Measurements from ENCODE around the gene PAPOLG.

PAPOLG gene

GRCh38 chr2:60836491-60836890, 80.4 kb downstream of the PAPOLG start:
- ATAC-seq (replicated peaks), result no peak
- Mint-ChIP-seq H3K27me3 (peaks cover 22 to 45% of the 10 kb centered on the region in 2 donors), H3K9me3 (no peaks in the 10 kb centered on the region), H3K27ac (no peak overlapping the region), H3K4me1 (ENCODE audit: low read depth in 2 of 2) (peaks cover 7 to 10% of the 10 kb centered on the region in 2 donors), H3K36me3 (ENCODE audit: insufficient read depth) (peaks cover 3% of the 10 kb centered on the region), H3K4me3 (no peak overlapping the region)
- no peak for DNase-seq

GRCh38 chr2:60837123-60837522, 81.1 kb downstream of the PAPOLG start:
- ATAC-seq (replicated peaks) (no peak), DNase-seq (no peak)
- H3K36me3 Mint-ChIP-seq (ENCODE audit: insufficient read depth), result peaks cover 3% of the 10 kb centered on the region
- H3K27me3 Mint-ChIP-seq, result peaks cover 19 to 40% of the 10 kb centered on the region in 2 donors
- no peaks in the 10 kb centered on the region for H3K9me3 Mint-ChIP-seq
- peaks cover 7 to 10% of the 10 kb centered on the region in 2 donors for H3K4me1 Mint-ChIP-seq (ENCODE audit: low read depth in 2 of 2)
- H3K4me3 Mint-ChIP-seq, result no peak overlapping the region
- no peak overlapping the region for H3K27ac Mint-ChIP-seq

DNA sequence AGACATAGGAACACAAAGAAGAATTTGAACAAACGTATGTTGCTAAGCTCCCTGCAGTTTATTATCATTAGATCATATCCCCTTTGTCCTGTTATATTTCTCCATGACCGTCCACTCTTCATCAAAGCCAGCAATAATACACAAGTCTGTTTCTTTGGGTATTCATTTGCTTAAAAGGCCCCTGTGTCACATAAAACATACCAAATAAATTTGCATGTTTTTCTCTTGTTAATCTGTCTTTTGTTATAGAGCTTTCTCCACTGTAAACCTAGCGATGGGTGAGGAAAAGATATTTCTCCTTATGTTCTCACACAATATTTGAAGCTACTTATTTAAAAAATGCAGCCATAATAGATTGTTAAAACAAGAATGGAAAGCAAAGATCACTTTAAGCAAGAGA, 82.4 kb downstream of the PAPOLG start:
- DNase-seq (no peak), ATAC-seq (replicated peaks) (no peak)
- Mint-ChIP-seq H3K27ac (no peak overlapping the region), H3K4me3 (no peak overlapping the region), H3K27me3 (peaks cover 15 to 27% of the 10 kb centered on the region in 2 donors), H3K4me1 (ENCODE audit: low read depth in 2 of 2) (peaks cover 7 to 10% of the 10 kb centered on the region in 2 donors), H3K9me3 (no peaks in the 10 kb centered on the region), H3K36me3 (ENCODE audit: insufficient read depth) (peaks cover 3% of the 10 kb centered on the region)

- DNase-seq, result no peak
- Mint-ChIP-seq H3K27me3 (peaks cover 9 to 19% of the 10 kb centered on the region in 2 donors), H3K9me3 (no peaks in the 10 kb centered on the region), H3K4me1 (ENCODE audit: low read depth in 2 of 2) (peaks cover 7 to 10% of the 10 kb centered on the region in 2 donors), H3K27ac (peak overlapping the region in 1 of 2 donors; percentile 46), H3K4me3 (no peak overlapping the region), H3K36me3 (ENCODE audit: insufficient read depth) (peaks cover 3% of the 10 kb centered on the region)
- ATAC-seq (replicated peaks), result no peak
Measured at GRCh38 chr2:60839126-60839813, 83.2 kb downstream of the PAPOLG start.

GRCh38 chr2:60840880-60841279, 84.8 kb downstream of the PAPOLG start:
- peaks cover 9 to 10% of the 10 kb centered on the region in 2 donors for H3K4me1 Mint-ChIP-seq (ENCODE audit: low read depth in 2 of 2)
- ATAC-seq (replicated peaks), result peak; percentile 60
- peaks cover 0 to 3% of the 10 kb centered on the region in 2 donors for H3K27me3 Mint-ChIP-seq
- H3K27ac Mint-ChIP-seq, result peak overlapping the region; percentile 65 to 78
- no peak overlapping the region for H3K4me3 Mint-ChIP-seq
- H3K36me3 Mint-ChIP-seq (ENCODE audit: insufficient read depth), result no peaks in the 10 kb centered on the region
- H3K9me3 Mint-ChIP-seq, result no peaks in the 10 kb centered on the region
- DNase-seq, result no peak

DNA sequence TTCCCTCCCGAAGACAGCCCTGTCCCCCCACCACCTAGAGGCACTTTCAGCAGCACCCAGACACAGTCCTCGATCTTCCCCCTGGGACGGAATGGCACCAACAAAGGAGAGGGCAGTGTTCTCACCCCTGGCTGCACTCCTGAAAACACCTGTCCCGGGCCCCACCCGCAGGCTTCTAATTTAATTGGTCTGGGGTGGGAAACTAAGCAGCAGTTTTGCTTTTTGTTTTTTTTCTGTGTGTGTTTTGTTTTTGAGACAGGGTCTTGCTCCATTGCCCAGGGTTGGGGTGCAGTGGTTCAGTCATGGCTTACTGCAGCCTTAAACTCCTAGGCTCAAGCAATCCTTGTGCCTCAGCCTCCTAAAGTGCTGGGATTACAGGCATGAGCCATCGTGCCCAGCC, 86.9 kb downstream of the PAPOLG start:
- DNase-seq, result no peak
- no peaks in the 10 kb centered on the region for H3K9me3 Mint-ChIP-seq
- peak overlapping the region in 1 of 2 donors; percentile 53 for H3K27ac Mint-ChIP-seq
- H3K4me3 Mint-ChIP-seq, result no peak overlapping the region
- ATAC-seq (replicated peaks), result no peak
- no peaks in the 10 kb centered on the region for H3K27me3 Mint-ChIP-seq
- H3K36me3 Mint-ChIP-seq (ENCODE audit: insufficient read depth), result no peaks in the 10 kb centered on the region
- H3K4me1 Mint-ChIP-seq (ENCODE audit: low read depth in 2 of 2), result peaks cover 9 to 10% of the 10 kb centered on the region in 2 donors

- no peak for DNase-seq
- H3K27me3 Mint-ChIP-seq, result no peaks in the 10 kb centered on the region
- H3K36me3 Mint-ChIP-seq (ENCODE audit: insufficient read depth), result no peaks in the 10 kb centered on the region
- H3K4me1 Mint-ChIP-seq (ENCODE audit: low read depth in 2 of 2), result peaks cover 9 to 10% of the 10 kb centered on the region in 2 donors
- no peaks in the 10 kb centered on the region for H3K9me3 Mint-ChIP-seq
- H3K4me3 Mint-ChIP-seq, result no peak overlapping the region
- ATAC-seq (replicated peaks), result no peak
- peak overlapping the region in 1 of 2 donors; percentile 36 for H3K27ac Mint-ChIP-seq
Measured at GRCh38 chr2:60844105-60844504, 88.0 kb downstream of the PAPOLG start.

- H3K27ac Mint-ChIP-seq, result no peak overlapping the region
Measured at GRCh38 chr2:60847854-60848253, 91.8 kb downstream of the PAPOLG start.

More at GRCh38 chr2:60847854-60848253, 91.8 kb downstream of the PAPOLG start:
- H3K4me3 Mint-ChIP-seq, result no peak overlapping the region
- no peaks in the 10 kb centered on the region for H3K27me3 Mint-ChIP-seq
- H3K9me3 Mint-ChIP-seq, result no peaks in the 10 kb centered on the region
- ATAC-seq (replicated peaks) (no peak), DNase-seq (no peak)
- H3K4me1 Mint-ChIP-seq (ENCODE audit: low read depth in 2 of 2), result peaks cover 0 to 2% of the 10 kb centered on the region in 2 donors
- H3K36me3 Mint-ChIP-seq (ENCODE audit: insufficient read depth), result no peaks in the 10 kb centered on the region
